Ishikawa (cell line): ENCODE data around the gene MGAT5B.

ENCODE experiments used
- TCF12 ChIP-seq: IDR thresholded peaks from 2 replicates; pipeline ENCODE4 v1.6.1; 2012; ENCODE audit warnings: low read depth
- USF1 ChIP-seq: IDR thresholded peaks from 2 replicates; pipeline ENCODE4 v1.6.1; 2012

GRCh38 chr17:76924345-76925342 is 56.4 kb downstream of the MGAT5B start:
- TF ChIP-seq TCF12, result no peak
- no peak for TF ChIP-seq USF1
